ENCODE data around the gene ACVRL1. TPM values are rescaled to one million over a fixed set of nuclear protein-coding genes. Genes with fewer than 3 reads are reported as not detected.
"Not testable (repeated sequence)": the region's sequence is repeated elsewhere in the genome, so short reads cannot be mapped to it uniquely, and the experiment has no call there.

Gene ACVRL1
- polyA plus RNA-seq, 3 donors = 33.6 to 37.1 (median 34.3) TPM

DNA sequence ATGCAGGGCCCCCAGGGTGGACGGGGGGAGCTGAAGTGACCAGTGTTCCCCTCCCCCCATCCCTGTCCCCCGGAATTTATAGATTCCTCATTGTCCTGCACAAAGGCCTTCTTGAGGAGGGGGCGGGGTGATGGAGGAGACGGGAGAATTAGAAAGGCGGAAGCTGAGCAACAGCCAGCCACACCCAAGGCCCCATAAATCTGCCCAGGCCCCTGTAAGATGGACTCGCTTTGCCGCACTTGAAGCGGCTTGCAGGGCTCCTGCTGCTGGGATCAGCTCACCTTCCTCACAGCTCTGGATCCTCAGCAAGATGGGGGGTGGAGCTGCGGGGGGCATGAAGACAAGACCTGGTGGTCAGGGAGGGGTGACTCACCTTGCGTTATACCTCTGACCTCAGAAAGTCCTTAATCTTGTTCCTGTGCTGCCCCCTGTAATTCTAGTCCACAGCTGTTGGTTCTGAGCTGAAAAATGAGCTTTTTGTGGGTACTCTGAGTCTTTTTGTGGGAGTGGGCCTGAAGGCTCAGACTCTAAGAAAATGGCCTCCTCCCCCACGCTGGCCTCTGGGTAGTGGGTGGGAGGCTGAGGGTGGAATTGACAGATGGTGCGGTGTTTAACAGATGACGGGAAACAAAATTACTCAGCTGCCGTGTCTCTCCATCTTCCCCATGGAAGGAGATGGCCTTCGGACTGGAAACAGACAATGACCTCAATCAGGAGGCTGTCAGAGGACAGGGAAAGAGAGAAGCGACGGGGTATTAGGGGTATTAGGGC lies 35.2 kb upstream of the ACVRL1 start:
- no peak for DNase-seq

DNA sequence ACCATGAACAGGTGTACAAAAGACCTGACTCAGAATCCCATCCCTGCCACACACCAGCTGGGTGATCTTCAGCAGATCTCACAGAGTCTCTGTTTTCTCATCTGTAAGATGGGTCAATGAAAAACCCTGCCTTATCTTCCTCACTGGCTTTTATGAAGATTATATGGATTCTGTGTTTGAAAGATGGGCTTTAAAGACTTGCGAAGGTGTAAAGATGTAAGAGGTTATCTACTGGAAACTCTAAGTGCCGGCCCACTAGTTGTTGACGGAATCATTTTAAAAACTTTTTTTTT lies 34.7 kb upstream of the ACVRL1 start:
- no peak for DNase-seq

DNA sequence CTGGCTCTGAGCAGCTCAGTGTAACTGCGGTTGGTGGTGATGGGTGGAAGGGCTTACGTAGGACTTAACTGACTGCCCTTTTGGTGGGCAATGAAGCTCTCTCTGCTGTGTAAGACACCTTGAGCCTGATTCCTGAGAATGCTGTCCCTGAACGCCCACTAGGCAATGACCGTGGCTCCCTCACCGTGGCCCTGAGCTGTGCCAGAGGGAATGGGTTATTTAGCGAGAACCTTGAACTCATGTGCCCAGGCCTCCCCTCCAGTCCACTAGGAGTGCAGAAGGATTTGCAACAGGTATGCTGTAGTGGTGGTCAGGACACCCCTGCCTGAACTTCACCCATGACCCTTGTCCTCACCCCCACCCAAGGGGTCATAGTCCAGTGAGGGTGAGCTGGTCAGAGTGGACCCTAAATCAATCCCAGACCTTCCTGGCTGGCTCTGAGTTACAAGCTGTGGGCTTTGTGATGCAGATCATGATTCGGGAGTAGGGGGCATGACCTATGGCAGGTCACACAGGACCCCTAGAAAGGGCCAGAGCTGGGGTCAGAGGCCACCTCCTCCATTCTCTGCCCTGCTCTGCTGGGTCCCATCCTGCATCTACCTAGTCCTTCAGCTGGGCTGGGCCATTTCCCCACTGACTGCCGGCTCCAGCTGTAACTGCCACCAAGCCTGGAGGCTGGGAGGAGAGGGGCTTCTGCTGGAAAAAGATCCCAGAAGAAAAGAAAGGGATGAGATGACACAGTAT lies 33.9 kb upstream of the ACVRL1 start:
- no peak for DNase-seq

DNA sequence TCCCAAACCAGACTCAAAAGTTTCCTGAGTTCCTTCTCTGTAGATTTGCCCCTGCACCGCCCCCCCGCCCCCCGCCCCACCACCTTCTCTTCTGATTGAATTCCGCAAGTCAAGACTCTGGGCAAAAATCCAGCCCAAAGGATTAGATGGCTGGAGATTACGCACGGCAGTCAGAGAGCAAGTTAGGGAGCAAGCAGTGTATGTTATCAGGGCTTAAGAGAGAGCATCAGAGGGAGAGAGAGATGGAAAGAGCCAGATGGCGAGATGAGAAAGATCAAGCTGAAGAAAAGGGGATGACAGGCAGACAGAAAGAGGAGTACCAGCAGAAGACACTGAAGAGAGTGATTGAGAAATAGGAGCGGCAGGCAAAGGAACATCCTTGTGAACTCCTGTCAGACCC lies 33.3 kb upstream of the ACVRL1 start:
- no peak for DNase-seq

DNA sequence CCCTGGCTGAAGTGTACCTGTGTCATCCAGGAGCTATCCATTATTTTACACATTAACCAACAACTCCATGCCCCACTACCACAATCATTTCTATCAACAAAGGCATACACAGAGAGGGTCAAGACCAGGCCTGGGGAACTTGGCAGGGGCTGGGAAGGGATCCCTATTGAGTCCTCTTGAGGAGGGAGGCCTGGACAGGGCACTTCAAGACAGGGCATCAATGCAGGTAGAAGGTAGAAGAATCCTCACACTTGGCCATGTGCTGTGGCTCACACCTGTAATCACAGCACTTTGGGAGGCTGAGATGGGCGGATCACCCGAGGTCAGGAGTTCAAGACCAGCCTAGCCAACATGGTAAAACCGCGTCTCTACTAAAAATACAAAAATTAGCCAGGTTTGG lies 32.8 kb upstream of the ACVRL1 start:
- no peak for DNase-seq

DNA sequence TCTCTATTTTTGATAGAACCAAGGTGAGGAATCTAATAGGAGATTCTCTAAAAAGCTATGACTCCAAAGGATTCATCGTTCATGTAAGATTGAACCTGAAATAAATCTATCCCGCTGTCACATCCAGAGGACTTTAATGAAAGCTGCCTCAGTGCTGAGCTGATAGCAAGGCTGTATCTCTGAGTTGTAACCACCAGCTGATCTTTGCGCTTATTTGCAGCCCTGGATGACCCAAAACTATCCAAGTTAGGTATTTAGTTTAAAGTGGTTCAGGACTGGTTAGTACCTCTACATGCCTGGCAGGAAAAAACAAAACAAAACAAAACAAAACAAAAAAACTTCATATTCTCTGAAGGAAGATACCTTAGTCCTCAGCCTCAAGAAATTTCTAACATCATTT lies 28.2 kb upstream of the ACVRL1 start:
- DNase-seq = no peak

DNA sequence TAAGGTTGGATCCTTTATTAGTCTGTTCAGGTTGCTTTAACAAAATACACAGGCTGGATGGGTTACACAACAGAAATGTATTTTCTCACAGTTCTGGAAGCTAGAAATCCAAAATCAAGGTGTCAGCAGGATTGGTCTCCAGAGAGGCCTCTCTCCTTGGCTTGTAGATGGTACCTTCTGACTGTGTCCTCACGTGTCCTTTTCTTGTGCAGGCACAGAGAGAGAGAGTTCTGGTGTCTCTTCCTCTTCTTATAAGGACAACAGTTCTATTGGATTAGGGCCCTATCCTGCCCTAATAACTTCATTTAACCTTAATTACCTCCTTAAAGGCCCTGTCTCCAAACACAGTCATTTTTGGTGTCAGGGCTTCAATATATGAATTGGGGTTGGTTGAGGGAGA lies 24.0 kb upstream of the ACVRL1 start:
- no peak for DNase-seq

DNA sequence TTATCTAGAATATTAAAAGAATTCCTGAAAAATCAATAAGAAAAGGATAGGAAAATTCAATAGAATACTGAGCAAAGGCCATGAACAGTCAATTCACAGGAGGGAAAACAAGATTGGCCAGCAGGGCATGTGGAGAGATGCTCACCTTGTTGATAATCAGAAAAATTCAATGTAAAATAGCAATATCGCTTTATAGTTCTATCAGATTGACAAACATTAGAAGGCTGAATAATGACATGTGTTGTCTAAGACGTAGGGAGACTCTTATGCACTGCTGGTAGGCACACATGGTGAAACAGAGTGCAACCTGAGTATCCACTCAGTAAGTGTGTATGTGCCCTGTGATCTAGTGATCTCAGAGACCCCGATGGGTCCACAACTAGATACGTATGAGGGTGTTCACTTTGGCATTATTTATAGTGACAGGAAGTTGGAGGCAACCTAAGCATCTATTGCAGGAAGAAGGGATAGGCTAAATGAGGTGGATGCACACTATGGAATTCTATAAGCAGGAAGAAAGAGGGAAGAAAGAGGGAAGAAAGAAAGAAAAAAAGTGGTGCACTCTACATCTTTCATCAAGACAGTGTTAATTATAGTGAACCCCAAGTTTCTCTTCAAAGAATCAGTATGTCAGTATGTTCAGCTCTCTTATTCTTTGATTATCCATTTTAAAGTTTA lies 23.2 kb upstream of the ACVRL1 start:
- no peak for DNase-seq

DNA sequence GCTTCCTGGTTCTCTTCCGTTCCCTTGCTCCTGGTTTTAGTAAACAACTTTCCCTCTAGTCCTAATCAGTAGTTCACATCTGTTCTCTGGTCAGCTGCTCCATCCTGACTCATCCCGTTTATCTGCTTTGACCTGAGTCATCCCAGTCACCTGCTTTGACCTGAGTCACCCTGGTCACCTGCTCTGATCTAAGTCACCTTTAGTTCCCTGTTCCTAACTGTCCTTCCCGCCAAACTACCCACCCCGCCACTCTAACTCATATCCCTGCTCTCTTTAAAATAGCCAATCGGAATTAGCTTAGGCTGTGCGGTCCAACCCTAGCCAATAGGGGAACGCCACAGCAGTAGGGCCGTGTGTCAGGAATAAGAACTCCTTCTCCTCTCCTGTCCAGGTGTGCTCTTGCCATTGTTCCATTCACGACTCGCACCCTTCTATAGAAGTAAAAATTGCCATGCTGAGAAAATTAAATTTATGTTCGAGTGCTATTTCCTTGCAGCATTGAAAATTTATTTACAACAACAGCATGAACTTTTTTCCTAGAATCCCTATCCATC lies 22.6 kb upstream of the ACVRL1 start:
- no peak for DNase-seq

DNA sequence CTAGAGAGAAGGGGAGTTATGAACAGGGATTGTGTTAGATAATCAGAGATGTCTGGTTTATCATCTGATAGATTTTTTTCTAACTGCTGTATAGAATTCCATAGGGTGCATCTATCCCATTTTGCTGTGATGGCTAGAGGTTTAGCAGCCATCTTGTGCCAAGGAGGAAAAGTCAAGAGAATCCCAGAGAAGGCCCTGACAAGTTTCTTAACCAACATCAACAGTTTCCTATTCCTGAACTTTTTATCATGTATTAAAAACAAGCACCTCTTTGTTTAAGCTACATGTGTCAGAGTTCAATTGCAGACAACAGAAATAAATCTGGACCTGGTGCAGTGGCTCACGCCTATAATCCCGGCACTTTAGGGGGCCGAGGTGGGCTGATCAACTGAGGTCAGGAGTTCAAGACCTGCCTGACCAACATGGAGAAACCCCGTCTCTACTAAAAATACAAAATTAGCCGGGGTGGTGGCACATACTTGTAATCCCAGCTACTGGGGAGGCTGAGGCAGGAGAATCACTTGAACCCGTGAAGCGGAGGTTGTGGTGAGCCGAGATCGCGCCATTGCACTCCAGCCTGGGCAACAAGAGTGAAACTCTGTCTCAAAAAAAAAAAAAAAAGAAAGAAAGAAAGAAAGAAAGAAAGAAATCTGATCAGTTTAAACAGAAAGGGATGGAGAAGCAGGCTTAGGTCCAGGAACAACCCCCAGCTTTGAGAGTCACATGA lies 21.8 kb upstream of the ACVRL1 start:
- DNase-seq = not testable (repeated sequence)

DNA sequence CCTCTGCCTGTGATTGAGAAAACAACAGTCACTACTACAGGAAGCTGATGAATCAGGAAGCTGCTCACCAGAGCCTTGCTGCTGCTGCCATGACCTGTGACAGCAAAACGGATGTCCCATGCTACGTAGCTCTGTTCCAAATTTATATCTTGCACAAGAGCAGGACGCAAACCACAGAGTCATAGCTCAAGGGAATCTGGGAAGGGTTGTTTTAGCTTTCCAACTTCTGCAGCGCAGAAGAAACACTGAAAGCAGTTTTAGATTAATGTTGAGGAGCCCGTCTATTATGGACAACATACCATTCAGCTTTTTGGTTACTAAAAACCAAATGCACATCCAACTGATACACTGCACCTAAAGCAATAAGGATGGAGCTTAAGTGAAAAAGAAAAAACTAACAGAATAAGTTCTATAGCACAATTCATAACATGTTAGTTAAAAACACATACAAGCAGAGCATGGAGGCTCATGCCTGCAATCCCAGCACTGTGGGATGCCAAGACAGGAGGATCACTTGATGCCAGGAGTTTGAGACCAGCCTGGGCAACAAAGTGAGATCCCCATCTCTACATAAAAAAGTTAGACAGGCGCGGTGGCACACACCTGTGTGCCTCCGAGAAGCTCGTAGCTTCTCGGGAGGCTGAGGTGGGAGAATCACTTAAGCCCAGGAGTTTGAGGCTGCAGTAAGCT lies 21.1 kb upstream of the ACVRL1 start:
- no peak for DNase-seq

DNA sequence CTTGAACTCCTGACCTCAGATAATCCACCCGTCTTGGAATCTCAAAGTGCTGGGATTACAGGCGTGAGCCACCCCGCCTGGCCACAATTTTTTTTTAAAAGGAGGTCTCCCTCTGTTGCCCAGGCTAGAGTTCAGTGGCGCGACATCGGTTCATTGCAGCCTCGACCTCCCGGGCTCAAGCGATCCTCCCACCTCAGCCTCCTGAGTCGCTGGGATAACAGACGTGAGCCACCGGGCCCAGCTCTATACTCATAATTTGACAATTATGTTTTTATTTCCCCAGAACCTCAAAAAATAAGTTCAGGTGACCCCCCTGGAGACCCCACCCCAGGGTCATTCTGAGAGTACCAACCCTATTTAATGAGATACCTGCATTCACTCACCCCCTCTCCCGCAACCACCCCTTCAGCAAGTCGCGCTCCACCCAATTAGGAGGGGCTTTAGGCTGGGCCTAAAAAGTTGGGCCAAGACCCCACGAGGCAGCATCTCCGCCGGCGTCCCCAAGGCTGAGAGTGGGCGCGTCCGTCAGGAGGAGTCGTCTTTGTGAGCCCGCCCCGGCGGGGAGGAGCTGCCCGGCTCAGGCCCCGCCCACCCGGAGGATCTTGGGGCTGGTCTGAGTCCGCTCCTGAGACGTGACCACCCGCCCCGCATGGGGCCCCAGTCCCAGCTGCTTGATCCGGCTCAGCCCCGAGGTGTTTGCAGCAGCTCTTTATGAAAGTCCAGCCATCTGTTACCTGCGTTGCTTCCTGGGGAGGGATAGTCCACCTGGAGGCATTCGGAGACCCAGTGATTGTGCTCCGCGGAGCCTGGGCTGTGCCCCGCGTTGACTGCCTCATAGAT lies 19.6 kb upstream of the ACVRL1 start, which contains the start of gene ANKRD33:
Gene ANKRD33, plus strand, starts transcription at position 628 of the 840 bp plus-strand sequence. Its CDS starts 84 bp downstream, at position 712.
- no peak for DNase-seq

DNA sequence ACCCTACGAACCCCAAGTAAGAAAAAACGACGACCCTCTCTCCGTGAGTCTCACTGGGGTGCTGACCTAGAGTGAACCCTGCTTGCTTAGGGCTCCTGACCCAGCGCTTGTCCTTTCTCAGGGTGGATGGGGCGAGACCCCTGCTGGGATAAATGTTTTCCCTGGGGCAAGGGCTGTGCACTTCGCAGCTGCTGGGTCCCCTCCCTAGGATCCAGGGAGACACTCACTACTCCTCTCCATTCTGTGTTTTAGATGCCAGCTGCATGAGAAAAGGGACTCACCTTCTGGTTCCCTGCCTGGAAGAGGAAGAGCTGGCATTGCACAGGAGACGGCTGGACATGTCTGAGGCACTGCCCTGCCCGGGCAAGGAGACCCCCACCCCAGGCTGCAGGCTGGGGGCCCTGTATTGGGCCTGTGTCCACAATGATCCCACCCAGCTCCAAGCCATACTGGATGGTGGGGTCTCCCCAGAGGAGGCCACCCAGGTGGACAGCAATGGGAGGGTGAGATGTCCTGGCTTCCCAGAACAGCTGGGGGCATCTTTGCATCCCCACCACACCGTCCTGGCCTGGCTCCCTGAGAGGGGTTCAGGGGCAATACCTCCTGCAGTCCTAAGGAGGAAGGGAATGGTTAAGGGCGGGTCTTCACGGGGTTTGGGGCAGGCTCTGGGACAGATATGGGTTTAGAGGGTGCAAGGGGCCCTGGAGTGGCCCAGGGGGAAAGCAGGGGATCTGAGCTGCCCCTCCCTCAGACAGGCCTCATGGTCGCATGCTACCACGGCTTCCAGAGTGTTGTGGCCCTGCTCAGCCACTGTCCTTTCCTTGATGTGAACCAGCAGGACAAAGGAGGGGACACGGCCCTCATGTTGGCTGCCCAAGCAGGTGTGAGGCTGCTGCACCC lies 18.7 kb upstream of the ACVRL1 start:
- DNase-seq = no peak

DNA sequence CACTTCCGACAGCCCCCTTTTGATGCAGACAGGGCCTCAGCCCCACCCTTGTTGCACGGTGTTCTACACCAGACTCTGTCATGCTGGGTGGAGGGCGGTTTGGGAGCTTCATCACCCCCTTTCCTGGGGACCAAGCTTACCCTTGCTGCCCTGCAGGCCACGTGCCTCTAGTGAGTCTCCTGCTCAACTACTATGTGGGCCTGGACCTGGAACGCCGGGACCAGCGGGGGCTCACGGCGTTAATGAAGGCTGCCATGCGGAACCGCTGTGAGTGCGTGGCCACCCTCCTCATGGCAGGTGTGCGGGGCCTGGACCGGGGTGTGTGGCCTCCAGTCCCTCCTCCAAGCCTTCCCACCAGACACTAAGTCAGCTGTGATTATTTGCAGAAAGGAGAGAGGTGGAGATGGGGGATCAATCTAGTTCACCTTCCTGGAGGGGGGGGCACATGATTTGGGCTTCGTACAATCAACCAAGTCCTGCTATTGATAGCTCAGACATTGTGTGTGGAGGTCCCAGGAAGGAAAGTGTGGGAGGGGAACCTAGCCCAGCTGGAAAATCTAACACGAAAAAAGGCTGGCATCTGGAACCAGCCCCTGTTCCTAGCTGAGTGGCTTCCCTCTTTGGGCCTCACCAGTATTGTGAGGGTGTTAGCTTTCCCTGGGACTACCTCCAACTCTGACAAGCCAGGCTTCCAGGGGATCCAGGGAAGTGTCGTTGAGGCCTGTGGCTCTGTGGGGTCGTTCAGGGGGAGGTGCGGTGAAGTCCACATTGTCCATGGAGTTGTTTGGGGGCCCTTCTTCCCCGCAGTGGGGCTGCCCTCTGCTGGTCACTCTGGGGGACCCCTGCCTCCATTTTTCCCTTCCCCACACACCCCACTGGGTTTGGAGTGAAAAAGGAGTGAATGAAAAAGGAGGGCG lies 17.8 kb upstream of the ACVRL1 start:
- no peak for DNase-seq

DNA sequence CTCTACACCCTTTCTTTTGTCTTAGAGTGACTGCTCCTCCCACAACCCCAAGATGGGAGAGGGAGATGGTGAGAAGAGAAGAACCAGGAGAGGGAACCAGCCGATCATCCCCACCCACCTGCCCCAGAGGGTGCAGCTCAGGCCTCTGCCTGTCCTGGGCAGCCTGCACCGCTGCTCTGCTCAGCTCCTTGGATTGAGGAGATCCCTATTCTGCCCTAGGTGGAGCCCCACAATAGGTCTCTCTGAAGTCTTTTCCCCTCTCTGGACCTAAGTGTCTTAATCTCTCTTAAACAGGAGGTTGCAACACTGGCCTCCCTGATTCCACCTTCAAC lies 17.2 kb upstream of the ACVRL1 start:
- DNase-seq = no peak

DNA sequence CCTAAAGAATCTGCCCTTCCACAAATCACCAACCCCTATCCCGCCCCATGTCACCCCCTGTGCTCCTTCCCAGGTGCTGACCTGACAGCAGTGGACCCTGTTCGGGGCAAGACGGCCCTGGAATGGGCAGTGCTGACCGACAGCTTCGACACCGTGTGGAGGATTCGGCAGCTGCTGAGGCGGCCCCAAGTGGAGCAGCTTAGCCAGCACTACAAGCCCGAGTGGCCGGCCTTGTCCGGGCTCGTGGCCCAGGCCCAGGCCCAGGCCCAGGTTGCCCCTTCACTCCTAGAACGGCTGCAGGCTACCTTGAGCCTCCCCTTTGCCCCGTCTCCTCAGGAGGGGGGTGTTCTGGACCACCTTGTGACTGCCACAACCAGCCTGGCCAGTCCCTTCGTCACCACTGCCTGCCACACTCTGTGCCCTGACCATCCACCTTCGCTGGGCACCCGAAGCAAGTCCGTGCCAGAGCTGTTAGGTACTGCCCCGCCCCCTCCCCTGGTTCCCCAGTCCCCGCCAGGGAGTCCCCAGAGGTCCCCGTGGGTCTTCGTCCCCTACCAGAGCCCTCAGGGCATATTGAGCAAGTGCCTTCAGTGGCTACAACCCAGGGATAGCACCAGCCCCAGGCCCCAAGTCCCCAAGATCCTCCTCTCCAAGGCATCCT lies 16.7 kb upstream of the ACVRL1 start:
- DNase-seq = no peak

DNA sequence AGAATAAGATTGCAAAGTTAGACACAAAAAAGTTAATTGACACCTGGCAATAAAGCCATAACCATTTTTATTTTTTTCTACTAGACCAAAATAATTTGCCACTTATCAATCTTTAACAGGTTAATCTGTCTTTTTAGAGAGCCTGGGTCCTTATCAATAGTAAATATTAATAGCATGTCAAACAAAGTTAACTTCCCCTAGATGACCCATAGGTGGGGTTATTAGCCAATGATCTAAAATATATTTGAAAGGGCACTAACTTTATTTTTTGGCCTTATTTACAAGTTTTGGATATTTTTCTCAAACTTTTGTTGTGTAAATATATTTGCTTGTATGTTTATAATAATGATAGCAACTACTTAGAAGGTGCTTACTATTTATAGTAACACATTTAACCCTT lies 15.5 kb upstream of the ACVRL1 start:
- DNase-seq = no peak

DNA sequence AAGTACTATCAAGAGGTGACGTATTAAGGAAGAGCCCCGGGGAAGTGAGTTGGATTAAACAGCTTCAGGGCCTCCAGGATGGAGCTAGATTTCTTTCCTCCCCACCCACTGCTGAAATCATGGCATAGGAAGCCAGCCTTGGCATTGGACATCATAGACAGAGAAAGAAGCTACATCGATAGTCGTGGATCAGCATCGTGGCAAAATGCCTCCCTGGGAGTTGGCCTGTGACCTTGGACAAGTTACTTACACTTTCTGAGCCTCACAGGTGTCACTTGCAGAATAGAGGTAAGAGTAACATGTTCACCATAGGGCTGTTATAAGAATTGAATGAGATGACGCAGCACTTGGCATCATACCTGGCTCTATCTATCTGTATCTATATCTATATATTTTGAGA lies 13.5 kb upstream of the ACVRL1 start:
- no peak for DNase-seq
